Measurements from ENCODE around the gene POLE4.

POLE4 gene

GRCh38 chr2:74941284-74941683 is 17.2 kb upstream of the POLE4 start:
- DNase-seq = no peak

GRCh38 chr2:74942263-74942662 is 16.2 kb upstream of the POLE4 start:
- no peak for DNase-seq

- DNase-seq = no peak
Measured at GRCh38 chr2:74944987-74945787, 13.3 kb upstream of the POLE4 start.

- DNase-seq = no peak
Measured at GRCh38 chr2:74945788-74946331, 12.6 kb upstream of the POLE4 start.

GRCh38 chr2:74947703-74948102 is 10.7 kb upstream of the POLE4 start:
- DNase-seq = no peak

- no peak for DNase-seq
Measured at GRCh38 chr2:74948779-74949178, 9.7 kb upstream of the POLE4 start.

- DNase-seq = no peak
Measured at GRCh38 chr2:74951211-74951754, 7.2 kb upstream of the POLE4 start.

- DNase-seq = no peak
Measured at GRCh38 chr2:74952575-74952974, 5.9 kb upstream of the POLE4 start.

GRCh38 chr2:74953796-74954499 is 4.5 kb upstream of the POLE4 start:
- DNase-seq = no peak

GRCh38 chr2:74954500-74954874 is 4.0 kb upstream of the POLE4 start:
- no peak for DNase-seq

- DNase-seq = no peak
Measured at GRCh38 chr2:74957886-74958273, 563 bp upstream of the POLE4 start.

GRCh38 chr2:74959106-74959751 is 786 bp downstream of the POLE4 start:
- DNase-seq = no peak

GRCh38 chr2:74966887-74967286 is 8.4 kb downstream of the POLE4 start:
- DNase-seq = no peak

GRCh38 chr2:74975016-74975415 is 16.6 kb downstream of the POLE4 start:
- no peak for DNase-seq

GRCh38 chr2:74979844-74980243 is 21.4 kb downstream of the POLE4 start:
- no peak for DNase-seq

GRCh38 chr2:74982577-74982976 is 24.1 kb downstream of the POLE4 start:
- DNase-seq = no peak

GRCh38 chr2:74983631-74984392 is 25.4 kb downstream of the POLE4 start:
- no peak for DNase-seq

GRCh38 chr2:74984947-74985637 is 26.6 kb downstream of the POLE4 start:
- no peak for DNase-seq

GRCh38 chr2:74985978-74986609 is 27.7 kb downstream of the POLE4 start:
- no peak for DNase-seq

GRCh38 chr2:74991977-74992376 is 33.5 kb downstream of the POLE4 start:
- DNase-seq = no peak

GRCh38 chr2:74999468-74999867 is 41.0 kb downstream of the POLE4 start:
- DNase-seq = no peak

GRCh38 chr2:75002007-75002406 is 43.6 kb downstream of the POLE4 start:
- DNase-seq = no peak
